ENCODE data around the gene PPP2R1A.

Gene PPP2R1A

GRCh38 chr19:52206481-52206880 lies 16.6 kb downstream of the PPP2R1A start:
- no peak overlapping the region for H3K9ac ChIP-seq (ENCODE audit: low read length)
- H3K9me3 ChIP-seq (ENCODE audit: control insufficient read depth, insufficient read depth, low read depth, low read length), result no peaks in the 10 kb centered on the region
- H3K4me3 ChIP-seq (ENCODE audit: low read depth, low read length), result no peak overlapping the region
- H3K4me1 ChIP-seq (ENCODE audit: control insufficient read depth, insufficient read depth, low read length), result no peaks in the 10 kb centered on the region
- H3K36me3 ChIP-seq (ENCODE audit: control insufficient read depth, insufficient read depth, low read length), result peaks cover 95% of the 10 kb centered on the region
- H3K27ac ChIP-seq (ENCODE audit: low read depth, low read length), result no peak overlapping the region
- no peaks in the 10 kb centered on the region for H3K27me3 ChIP-seq (ENCODE audit: control insufficient read depth, insufficient read depth, low read length)

GRCh38 chr19:52211203-52211602 lies 21.4 kb downstream of the PPP2R1A start:
- Histone ChIP-seq H3K36me3 (ENCODE audit: control insufficient read depth, insufficient read depth, low read length) (peaks cover 95% of the 10 kb centered on the region), H3K27me3 (ENCODE audit: control insufficient read depth, insufficient read depth, low read length) (no peaks in the 10 kb centered on the region), H3K4me1 (ENCODE audit: control insufficient read depth, insufficient read depth, low read length) (no peaks in the 10 kb centered on the region), H3K27ac (ENCODE audit: low read depth, low read length) (no peak overlapping the region), H3K4me3 (ENCODE audit: low read depth, low read length) (no peak overlapping the region), H3K9me3 (ENCODE audit: control insufficient read depth, insufficient read depth, low read depth, low read length) (no peaks in the 10 kb centered on the region), H3K9ac (ENCODE audit: low read length) (no peak overlapping the region)

GRCh38 chr19:52211926-52212571 lies 22.2 kb downstream of the PPP2R1A start:
- H3K4me3 ChIP-seq (ENCODE audit: low read depth, low read length), result no peak overlapping the region
- H3K9ac ChIP-seq (ENCODE audit: low read length), result no peak overlapping the region
- H3K27ac ChIP-seq (ENCODE audit: low read depth, low read length), result no peak overlapping the region
- H3K36me3 ChIP-seq (ENCODE audit: control insufficient read depth, insufficient read depth, low read length), result peaks cover 95% of the 10 kb centered on the region
- no peaks in the 10 kb centered on the region for H3K9me3 ChIP-seq (ENCODE audit: control insufficient read depth, insufficient read depth, low read depth, low read length)
- H3K4me1 ChIP-seq (ENCODE audit: control insufficient read depth, insufficient read depth, low read length), result no peaks in the 10 kb centered on the region
- no peaks in the 10 kb centered on the region for H3K27me3 ChIP-seq (ENCODE audit: control insufficient read depth, insufficient read depth, low read length)

DNA sequence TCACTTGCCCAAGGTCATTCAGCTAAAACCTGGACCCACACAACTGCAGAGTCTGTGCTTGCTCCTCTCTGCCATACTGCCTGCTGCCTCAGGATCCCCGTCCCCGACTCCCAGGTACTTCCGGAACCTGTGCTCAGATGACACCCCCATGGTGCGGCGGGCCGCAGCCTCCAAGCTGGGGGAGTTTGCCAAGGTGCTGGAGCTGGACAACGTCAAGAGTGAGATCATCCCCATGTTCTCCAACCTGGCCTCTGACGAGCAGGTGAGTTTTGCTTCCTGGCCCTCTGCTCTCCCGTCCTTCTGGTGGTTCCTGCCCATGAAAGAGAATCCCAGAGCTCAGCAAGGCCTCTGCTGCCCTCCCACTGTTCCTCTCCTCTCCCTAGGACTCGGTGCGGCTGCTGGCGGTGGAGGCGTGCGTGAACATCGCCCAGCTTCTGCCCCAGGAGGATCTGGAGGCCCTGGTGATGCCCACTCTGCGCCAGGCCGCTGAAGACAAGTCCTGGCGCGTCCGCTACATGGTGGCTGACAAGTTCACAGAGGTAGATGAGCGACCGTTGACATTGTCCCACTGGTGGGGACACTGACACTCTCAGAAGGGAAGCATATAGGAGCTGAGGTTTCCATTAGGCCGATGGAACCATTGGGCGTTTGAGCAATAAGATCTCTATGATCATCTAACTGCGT lies 22.9 kb downstream of the PPP2R1A start:
- H3K9me3 ChIP-seq (ENCODE audit: control insufficient read depth, insufficient read depth, low read depth, low read length), result no peaks in the 10 kb centered on the region
- no peaks in the 10 kb centered on the region for H3K27me3 ChIP-seq (ENCODE audit: control insufficient read depth, insufficient read depth, low read length)
- H3K4me1 ChIP-seq (ENCODE audit: control insufficient read depth, insufficient read depth, low read length), result no peaks in the 10 kb centered on the region
- peaks cover 95% of the 10 kb centered on the region for H3K36me3 ChIP-seq (ENCODE audit: control insufficient read depth, insufficient read depth, low read length)
- no peak overlapping the region for H3K9ac ChIP-seq (ENCODE audit: low read length)
- H3K4me3 ChIP-seq (ENCODE audit: low read depth, low read length), result no peak overlapping the region
- no peak overlapping the region for H3K27ac ChIP-seq (ENCODE audit: low read depth, low read length)

DNA sequence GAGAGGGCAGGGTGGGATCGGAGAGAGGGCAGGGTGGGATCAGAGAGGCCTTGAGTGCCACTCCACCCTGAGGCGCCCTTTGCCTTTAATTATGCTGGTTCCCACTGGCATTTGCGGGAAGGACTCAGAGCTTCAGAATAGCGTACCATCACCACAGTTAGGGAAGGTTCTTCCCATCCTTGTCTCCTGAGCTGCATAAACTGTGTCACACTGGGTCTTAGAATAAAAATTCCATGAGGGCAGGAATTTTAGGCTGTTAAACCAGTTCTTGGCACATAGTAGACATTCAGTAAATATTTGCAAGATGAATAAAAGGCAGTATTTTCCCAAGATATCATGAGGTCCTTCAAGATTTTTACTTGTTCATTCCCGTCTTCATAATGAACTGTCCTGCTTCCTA lies 24.4 kb downstream of the PPP2R1A start:
- no peak overlapping the region for H3K27ac ChIP-seq (ENCODE audit: low read depth, low read length)
- no peaks in the 10 kb centered on the region for H3K27me3 ChIP-seq (ENCODE audit: control insufficient read depth, insufficient read depth, low read length)
- H3K36me3 ChIP-seq (ENCODE audit: control insufficient read depth, insufficient read depth, low read length), result peaks cover 97% of the 10 kb centered on the region
- no peak overlapping the region for H3K4me3 ChIP-seq (ENCODE audit: low read depth, low read length)
- no peak overlapping the region for H3K9ac ChIP-seq (ENCODE audit: low read length)
- H3K9me3 ChIP-seq (ENCODE audit: control insufficient read depth, insufficient read depth, low read depth, low read length), result no peaks in the 10 kb centered on the region
- H3K4me1 ChIP-seq (ENCODE audit: control insufficient read depth, insufficient read depth, low read length), result no peaks in the 10 kb centered on the region

DNA sequence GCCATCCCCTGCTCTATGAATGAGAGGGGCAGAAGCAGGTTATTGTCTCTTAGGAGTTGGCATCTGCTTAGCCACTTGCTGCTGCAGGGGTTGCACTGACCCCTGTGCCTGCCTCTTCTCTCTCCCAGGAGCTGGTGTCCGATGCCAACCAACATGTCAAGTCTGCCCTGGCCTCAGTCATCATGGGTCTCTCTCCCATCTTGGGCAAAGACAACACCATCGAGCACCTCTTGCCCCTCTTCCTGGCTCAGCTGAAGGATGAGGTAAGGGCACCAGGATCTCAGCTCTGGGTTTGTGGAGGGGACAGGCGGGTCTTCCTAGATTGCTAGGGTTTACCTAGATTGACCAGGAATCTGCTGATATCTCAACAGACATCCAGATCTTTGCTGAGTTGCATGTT lies 26.5 kb downstream of the PPP2R1A start:
- H3K4me1 ChIP-seq (ENCODE audit: control insufficient read depth, insufficient read depth, low read length), result no peaks in the 10 kb centered on the region
- H3K9me3 ChIP-seq (ENCODE audit: control insufficient read depth, insufficient read depth, low read depth, low read length), result no peaks in the 10 kb centered on the region
- peaks cover 100% of the 10 kb centered on the region for H3K36me3 ChIP-seq (ENCODE audit: control insufficient read depth, insufficient read depth, low read length)
- no peak overlapping the region for H3K9ac ChIP-seq (ENCODE audit: low read length)
- H3K27ac ChIP-seq (ENCODE audit: low read depth, low read length), result no peak overlapping the region
- H3K4me3 ChIP-seq (ENCODE audit: low read depth, low read length), result no peak overlapping the region
- no peaks in the 10 kb centered on the region for H3K27me3 ChIP-seq (ENCODE audit: control insufficient read depth, insufficient read depth, low read length)

- no peaks in the 10 kb centered on the region for H3K9me3 ChIP-seq (ENCODE audit: control insufficient read depth, insufficient read depth, low read depth, low read length)
- no peaks in the 10 kb centered on the region for H3K4me1 ChIP-seq (ENCODE audit: control insufficient read depth, insufficient read depth, low read length)
- no peak overlapping the region for H3K27ac ChIP-seq (ENCODE audit: low read depth, low read length)
- peaks cover 100% of the 10 kb centered on the region for H3K36me3 ChIP-seq (ENCODE audit: control insufficient read depth, insufficient read depth, low read length)
- H3K27me3 ChIP-seq (ENCODE audit: control insufficient read depth, insufficient read depth, low read length), result no peaks in the 10 kb centered on the region
- H3K4me3 ChIP-seq (ENCODE audit: low read depth, low read length), result no peak overlapping the region
- no peak overlapping the region for H3K9ac ChIP-seq (ENCODE audit: low read length)
These were observed 27.7 kb downstream of the PPP2R1A start for GRCh38 chr19:52217576-52217975.

DNA sequence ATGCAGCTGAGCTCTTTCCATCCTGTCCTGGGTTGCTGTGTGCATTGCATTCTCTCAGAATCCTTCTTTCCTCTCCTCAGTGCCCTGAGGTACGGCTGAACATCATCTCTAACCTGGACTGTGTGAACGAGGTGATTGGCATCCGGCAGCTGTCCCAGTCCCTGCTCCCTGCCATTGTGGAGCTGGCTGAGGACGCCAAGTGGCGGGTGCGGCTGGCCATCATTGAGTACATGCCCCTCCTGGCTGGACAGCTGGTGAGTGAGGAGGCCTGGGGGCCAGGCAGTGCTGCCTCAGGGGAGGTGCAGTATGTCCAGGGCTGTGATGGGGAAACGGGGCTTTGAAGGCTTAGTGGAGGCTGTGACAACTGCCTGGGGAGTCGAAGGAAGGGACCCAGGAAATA lies 29.8 kb downstream of the PPP2R1A start:
- Histone ChIP-seq H3K9ac (ENCODE audit: low read length) (no peak overlapping the region), H3K27me3 (ENCODE audit: control insufficient read depth, insufficient read depth, low read length) (no peaks in the 10 kb centered on the region), H3K27ac (ENCODE audit: low read depth, low read length) (no peak overlapping the region), H3K36me3 (ENCODE audit: control insufficient read depth, insufficient read depth, low read length) (peaks cover 100% of the 10 kb centered on the region), H3K4me1 (ENCODE audit: control insufficient read depth, insufficient read depth, low read length) (no peaks in the 10 kb centered on the region), H3K9me3 (ENCODE audit: control insufficient read depth, insufficient read depth, low read depth, low read length) (no peaks in the 10 kb centered on the region), H3K4me3 (ENCODE audit: low read depth, low read length) (no peak overlapping the region)

DNA sequence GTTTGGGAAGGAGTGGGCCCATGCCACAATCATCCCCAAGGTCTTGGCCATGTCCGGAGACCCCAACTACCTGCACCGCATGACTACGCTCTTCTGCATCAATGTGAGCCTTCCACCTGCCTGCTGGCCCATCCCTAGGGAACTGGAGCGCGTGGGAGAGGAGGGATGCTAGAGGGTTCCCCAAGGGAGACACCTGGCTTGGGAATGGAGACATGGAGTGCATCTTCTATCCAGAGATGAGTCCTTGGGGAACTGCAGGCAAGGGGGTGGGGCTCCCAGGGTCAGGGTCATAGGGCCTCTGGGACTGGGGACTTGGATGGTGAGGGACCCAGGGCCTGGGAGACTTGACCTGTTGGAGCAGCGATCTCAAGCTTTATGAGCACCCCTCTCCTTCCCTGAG lies 31.2 kb downstream of the PPP2R1A start:
- Histone ChIP-seq H3K9ac (ENCODE audit: low read length) (no peak overlapping the region), H3K36me3 (ENCODE audit: control insufficient read depth, insufficient read depth, low read length) (peaks cover 98% of the 10 kb centered on the region), H3K27ac (ENCODE audit: low read depth, low read length) (no peak overlapping the region), H3K4me3 (ENCODE audit: low read depth, low read length) (no peak overlapping the region), H3K9me3 (ENCODE audit: control insufficient read depth, insufficient read depth, low read depth, low read length) (no peaks in the 10 kb centered on the region), H3K4me1 (ENCODE audit: control insufficient read depth, insufficient read depth, low read length) (no peaks in the 10 kb centered on the region), H3K27me3 (ENCODE audit: control insufficient read depth, insufficient read depth, low read length) (no peaks in the 10 kb centered on the region)

GRCh38 chr19:52221831-52222375 lies 32.1 kb downstream of the PPP2R1A start:
- Histone ChIP-seq H3K4me3 (ENCODE audit: low read depth, low read length) (no peak overlapping the region), H3K27ac (ENCODE audit: low read depth, low read length) (no peak overlapping the region), H3K9ac (ENCODE audit: low read length) (no peak overlapping the region), H3K4me1 (ENCODE audit: control insufficient read depth, insufficient read depth, low read length) (no peaks in the 10 kb centered on the region), H3K9me3 (ENCODE audit: control insufficient read depth, insufficient read depth, low read depth, low read length) (no peaks in the 10 kb centered on the region), H3K36me3 (ENCODE audit: control insufficient read depth, insufficient read depth, low read length) (peaks cover 98% of the 10 kb centered on the region), H3K27me3 (ENCODE audit: control insufficient read depth, insufficient read depth, low read length) (no peaks in the 10 kb centered on the region)

DNA sequence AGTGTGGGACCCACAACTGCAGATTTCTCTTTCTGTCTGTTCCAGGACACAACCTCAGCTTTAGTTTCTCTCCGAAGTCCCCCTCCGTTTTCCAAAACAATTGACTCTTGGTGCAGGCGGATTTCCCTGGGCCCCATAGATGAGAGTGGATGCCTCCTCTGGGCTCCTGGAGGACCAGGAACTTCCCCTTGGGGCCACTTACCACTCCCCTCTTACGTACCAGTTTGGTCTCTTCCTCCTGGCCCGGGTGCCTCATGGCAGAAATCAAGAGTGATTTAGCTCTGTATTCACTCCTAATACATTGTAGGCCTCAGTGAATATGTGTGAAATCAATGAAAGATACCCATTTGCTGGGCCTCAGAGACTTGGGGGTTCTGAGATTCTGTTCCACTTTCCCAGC lies 34.4 kb downstream of the PPP2R1A start:
- no peaks in the 10 kb centered on the region for H3K4me1 ChIP-seq (ENCODE audit: control insufficient read depth, insufficient read depth, low read length)
- peaks cover 96% of the 10 kb centered on the region for H3K36me3 ChIP-seq (ENCODE audit: control insufficient read depth, insufficient read depth, low read length)
- H3K27me3 ChIP-seq (ENCODE audit: control insufficient read depth, insufficient read depth, low read length), result no peaks in the 10 kb centered on the region
- no peak overlapping the region for H3K4me3 ChIP-seq (ENCODE audit: low read depth, low read length)
- H3K9ac ChIP-seq (ENCODE audit: low read length), result no peak overlapping the region
- no peaks in the 10 kb centered on the region for H3K9me3 ChIP-seq (ENCODE audit: control insufficient read depth, insufficient read depth, low read depth, low read length)
- H3K27ac ChIP-seq (ENCODE audit: low read depth, low read length), result no peak overlapping the region
